GM15510 (cell line): ENCODE data around the gene PHC1.
"Not testable (repeated sequence)": the region's sequence is repeated elsewhere in the genome, so short reads cannot be mapped to it uniquely, and the experiment has no call there.

Experiments
- POLR2A ChIP-seq: IDR thresholded peaks from 3 replicates; pipeline ENCODE4 v1.6.1; 2011; ENCODE audit warnings: borderline replicate concordance; ENCODE audit not compliant: insufficient read length; ENCODE audit errors: extremely low read depth

Gene PHC1

DNA sequence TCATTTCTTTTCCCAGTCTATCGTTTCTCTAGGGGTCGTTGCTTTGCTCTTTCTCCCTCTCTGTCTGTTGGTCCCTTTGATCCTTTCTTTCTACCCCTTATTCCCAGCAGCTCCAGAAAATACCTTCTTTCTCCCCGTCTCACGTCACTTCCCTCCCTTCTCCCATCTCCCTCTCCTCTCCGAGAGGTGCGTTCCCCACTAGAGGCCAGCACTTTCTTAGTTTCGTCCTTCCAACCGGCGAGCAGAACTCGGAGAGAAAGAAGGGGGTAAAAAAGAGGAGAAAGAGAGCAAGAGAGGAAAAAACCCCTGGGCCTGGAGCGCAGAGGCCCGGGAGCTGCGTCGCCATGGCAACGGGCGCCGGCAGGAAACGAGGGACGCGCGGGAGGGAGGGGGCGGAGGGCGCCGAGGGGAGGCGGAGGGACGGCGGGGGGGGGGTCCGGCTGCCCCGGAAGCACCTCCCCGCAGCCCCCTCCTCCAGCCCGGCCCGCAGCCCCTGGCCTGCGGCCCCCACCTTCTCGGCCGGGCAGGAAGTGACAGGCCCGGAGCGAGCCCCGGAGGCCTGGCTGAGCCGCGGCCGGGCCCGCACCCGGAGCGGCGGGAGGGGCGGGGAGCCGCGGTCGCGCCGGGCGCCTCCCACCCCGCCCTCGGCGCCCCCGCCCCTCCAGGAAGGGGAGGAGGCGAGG, at the start of gene PHC1:
PHC1 (plus strand) TSS at position 477 of the 683 bp plus-strand sequence. CDS start 3,169 bp downstream, outside the sequence.
- TF ChIP-seq POLR2A: not testable (repeated sequence)

DNA sequence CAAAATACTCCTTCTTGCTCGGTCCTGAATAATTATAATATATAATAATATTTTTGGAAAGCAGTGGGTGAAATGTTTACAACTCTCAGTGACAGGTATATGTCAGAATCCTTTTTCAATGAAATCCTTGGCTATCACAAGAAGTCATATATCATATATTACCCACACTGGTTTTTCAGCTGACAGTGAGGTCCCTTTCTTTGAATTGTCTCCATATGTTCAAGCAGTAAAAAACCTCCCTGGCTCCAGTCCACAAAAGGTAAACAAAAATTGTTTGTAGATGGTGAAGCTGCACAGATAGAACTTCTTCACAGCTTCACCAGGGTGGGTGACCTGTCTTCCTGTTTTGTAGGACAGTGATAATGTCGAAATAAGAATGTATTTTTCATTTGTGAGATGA, 47.9 kb upstream of the PHC1 start:
- no peak for TF ChIP-seq POLR2A

DNA sequence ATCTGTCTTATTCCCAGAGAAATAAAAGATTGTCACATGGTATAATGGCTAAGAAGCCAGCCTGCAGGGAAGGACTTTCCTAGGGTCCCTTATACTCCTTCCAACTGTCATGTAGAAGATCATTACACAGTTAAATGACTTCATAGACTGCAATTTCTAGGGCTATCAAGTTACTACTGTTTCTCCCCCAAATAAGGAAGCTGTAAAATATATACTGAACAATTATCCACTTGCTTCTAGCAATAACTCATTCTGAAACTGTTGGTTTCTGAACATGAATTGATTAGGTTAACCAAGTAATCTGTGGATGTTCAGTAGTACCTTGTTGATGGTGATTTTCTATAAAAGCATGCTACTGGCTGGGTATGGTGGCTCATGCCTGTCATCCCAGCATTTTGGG, 47.3 kb upstream of the PHC1 start:
- TF ChIP-seq POLR2A: no peak

DNA sequence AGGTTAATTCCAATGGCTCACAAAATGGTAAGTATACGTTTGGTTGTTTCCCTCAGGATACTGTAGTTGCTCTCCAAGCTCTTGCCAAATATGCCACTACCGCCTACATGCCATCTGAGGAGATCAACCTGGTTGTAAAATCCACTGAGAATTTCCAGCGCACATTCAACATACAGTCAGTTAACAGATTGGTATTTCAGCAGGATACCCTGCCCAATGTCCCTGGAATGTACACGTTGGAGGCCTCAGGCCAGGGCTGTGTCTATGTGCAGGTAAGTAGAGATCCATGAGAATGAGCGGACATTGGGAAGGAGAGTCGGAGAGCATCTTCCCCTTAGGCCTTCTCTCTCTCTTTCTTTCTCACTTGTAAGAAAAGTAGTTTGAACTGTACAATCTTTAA, 46.5 kb upstream of the PHC1 start:
- TF ChIP-seq POLR2A: no peak

DNA sequence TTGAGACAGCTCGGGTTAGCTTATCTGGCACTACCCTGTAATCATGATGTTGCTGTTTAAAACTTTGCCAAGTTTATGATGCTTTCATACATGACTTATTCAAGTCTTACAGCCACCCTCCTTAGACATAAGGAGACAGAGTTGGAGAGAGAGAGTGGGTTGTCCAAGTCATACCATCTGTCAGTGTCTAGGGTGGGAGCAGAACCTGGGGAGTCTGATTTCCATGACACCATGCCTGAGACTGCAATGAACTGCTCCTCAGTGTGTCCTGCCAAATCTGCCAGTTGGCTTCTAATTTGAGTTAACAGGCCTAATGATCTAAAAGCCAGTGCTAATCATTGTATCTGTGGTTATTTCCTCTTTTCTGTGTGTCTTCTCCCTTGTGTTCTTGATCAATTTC, 43.7 kb upstream of the PHC1 start:
- TF ChIP-seq POLR2A: no peak

DNA sequence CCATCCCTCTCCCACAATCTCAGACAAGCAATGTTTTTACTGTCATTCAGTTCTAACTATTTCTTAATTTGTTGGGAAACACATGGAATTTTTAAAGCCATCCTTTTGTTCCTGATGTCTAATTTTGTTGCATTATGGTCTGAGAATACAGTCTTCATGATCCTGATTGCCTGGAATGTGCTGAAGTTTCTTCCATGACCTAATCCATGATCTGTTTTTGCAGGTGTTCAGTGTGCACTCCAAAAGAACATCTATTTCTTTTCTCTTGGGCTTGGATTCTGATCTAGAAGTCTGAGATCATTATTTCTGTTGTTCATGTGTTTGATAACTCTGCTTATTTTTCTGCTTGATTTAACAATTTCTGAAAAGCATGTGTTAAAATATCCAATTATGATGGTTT, 43.2 kb upstream of the PHC1 start:
- TF ChIP-seq POLR2A: no peak

DNA sequence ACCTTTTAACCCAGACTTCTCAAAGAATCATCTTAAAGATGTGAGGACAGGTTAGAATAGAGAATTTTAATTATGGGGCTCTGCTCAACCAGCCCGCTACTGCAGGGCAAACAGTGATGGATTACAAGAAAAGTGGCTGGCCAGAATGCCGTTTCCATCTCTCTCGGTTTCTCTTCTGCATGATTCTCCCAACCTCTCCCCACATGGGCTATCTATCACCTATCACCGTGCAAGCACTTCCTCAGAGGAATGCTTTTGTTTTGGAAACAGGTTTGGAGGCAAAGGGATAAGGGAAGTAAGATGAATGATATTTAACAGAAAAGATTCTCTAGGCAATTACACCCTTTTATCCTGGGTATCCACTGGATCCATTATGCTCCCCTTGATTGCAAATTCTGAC, 37.4 kb upstream of the PHC1 start:
- no peak for TF ChIP-seq POLR2A

DNA sequence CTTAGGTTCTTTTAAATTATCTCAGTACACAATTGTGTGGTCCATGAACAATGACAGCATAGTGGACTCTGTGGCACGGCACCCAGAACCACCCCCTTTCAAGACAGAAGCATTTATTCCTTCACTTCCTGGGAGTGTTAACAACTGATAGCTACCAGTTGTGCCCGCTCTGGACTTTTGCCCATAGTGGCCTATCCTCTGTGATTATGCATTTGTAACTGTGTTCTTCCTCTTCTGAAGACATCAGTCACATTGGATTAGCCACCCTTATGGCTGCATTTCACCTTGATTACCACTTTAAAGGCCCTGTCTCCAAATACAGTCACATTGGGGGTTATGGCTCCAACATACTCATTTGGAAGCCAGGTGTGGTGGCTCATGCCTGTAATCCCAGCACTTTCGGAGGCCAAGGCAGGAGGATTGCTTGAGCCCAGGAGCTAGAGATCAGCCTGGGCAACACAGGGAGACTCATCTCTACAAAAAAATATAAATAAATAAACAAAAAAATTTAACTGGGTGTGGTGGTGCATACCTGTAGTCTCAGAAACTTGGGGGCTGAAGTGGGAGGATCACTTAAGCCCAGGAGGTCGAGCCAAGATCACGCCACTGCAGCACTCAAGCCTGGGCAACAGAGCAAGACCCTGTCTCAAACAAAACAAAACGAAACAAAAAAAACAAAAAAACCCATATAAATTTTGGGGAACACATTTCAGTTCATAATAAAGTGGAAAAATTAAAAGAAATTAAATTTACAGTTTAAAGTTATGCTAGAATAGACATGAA, 27.6 kb upstream of the PHC1 start:
- no peak for TF ChIP-seq POLR2A

DNA sequence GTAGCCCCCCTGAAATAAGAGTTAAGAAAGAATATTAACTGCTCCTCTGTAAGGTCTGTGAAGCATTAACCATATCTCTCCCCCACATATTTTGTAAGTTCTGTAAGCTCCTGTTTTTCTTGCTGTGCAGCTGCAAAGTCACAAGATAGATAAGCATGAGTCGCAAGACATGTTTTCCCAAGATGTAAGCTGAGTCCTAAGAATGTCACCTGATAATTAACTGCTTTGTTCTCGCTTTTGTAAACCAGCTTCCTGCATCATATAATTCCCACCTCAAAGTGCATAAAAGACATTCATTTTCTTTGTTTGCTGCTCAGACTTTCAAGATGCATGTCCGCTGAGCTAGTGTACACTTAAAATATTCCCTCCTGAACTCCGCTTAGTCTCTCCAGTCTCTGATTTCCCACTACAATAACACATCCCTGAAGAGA, 27.0 kb upstream of the PHC1 start:
- TF ChIP-seq POLR2A: no peak

DNA sequence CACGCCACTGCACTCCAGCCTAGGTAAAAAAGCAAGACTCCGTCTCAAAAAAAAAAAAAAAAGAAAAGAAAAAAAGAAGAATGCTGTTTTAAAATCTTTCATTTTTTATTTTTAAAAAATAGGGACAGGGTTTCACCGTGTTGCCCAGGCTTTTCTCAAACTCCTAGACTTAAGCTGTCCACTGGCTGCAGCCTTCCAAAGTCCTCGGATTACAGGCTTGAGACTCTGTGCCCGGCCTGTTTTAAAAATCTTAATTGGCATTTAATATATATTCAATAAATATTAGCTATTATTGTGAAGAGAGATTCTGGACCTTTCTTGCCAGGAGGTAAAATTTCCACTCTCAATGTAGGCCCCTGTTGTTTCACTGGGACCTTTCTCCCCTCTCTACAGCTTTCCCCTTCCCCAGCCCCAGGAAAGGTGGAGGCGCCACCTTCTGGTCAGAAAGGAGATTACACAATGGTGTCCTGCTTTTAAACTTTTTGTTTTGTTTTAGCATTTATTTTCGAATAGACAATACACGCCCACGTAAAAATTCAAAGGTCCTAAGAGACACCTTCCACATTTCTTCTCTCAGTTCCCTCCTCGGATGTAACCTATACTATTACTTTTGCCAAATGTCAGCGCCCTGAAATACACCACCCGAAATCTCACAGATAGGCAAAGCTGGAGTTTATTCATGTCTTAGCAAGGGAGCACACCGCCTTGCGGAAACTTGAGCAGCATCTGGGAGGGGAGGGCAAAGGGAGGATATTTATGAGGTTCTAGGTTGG, 23.8 kb upstream of the PHC1 start:
- no peak for TF ChIP-seq POLR2A

DNA sequence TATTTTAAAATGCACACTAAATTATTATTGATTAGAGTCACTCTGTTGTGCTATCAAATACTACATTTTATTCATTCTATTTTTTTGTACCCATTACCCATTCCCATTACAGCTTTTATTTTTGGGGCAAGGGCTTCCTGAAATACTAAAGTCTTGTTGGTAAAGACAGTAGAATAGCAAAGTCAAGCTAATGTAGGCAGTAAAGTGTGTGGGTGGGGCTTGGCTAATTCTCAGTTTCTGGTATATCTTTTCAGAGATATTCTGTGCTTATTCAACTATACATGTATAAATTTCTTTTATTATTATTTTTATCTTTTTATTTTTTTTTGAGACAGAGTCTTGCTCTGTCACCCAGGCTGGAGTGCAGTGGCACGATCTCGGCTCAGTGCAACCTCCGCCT, 22.3 kb upstream of the PHC1 start:
- TF ChIP-seq POLR2A: no peak

DNA sequence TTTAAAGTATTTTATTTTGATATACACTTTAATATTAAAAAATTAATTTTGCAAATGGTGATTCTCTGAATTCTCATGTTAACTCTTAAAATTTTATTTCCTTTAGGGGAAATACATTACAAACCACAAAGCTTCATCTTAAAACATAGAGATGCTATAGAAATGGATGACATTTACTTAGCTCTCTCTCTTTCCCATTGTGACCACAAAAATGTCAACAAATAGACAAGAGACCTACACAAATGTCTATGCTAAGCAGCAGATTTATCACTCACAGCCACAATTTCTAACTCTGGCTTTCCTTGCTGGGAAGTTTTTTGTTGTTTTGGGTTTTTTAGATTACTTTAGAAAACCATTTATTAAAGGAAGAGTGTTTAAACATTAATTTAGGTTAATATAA, 19.9 kb upstream of the PHC1 start:
- TF ChIP-seq POLR2A: no peak

DNA sequence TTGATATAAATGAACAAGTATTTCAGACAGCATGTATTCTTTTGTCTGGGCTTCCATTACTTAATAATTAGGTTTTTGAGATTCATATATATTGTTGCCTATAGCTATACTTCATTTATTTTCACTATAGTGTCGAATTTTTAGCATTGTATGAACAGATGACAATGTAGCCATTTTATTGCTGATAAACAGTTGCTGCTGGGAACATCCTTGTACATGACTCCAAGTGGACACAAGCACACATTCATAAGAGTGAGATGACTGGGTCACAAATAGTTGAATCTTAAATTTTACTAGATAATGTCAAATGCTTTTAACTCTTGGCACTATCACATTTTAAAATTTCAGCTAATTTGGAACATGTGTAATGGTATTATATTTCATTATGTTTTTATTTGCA, 19.3 kb upstream of the PHC1 start:
- TF ChIP-seq POLR2A: no peak

DNA sequence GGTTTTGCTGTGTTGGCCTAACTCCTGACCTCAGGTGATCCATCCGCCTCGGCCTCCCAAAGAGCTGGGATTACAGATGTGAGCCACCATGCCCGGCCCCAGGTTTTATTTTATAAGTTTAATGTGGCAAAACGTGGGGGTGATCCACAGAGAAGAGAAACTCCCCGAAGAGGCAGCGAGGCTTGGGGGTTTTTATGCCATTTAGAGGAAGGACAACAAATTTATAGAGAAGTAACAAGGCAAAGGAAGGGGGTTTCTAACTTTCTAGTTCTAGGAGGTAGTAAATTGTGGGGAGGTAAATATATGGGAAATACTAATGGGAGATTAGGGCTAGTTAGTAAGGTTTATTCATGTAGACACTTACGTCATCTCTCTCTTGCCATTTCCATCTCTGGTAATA, 17.2 kb upstream of the PHC1 start:
- TF ChIP-seq POLR2A: no peak

DNA sequence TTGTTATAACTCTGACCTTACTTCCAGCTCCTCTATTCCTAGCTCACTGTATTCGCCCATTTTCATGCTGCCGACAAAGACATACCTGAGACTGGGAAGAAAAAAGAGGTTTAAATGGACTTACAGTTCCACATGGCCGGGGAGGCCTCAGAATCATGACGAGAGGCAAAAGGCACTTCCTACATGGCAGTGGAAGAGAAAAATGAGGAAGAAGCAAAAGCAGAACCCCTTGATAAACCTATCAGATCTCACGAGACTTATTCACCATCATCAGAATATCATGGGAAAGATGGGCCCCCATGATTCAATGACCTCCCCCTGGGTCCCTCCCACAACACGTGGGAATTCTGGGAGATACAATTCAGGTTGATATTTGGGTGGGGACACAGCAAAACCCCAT, 14.5 kb upstream of the PHC1 start:
- TF ChIP-seq POLR2A: no peak
